Stimulated activated CD4-positive, alpha-beta T cell treated with anti-CD3 and anti-CD28 coated beads, Interleukin-1b, Interleukin-23, amount 100 ng/mL, for 1 hour (primary cell): ENCODE data around the gene TMEM109.

ENCODE experiments used
- DNase-seq, 2 donors: peaks; one replicate each; pipeline ENCODE4 v3.0.0-alpha.2; 2020; ENCODE audit warnings: low read depth in 2 of 2

TMEM109 gene

GRCh38 chr11:60913793-60914632, at the start of gene TMEM109:
Gene TMEM109, plus strand, starts transcription at chr11:60914158. Its CDS starts 5,536 bp downstream, at chr11:60919694.
- DNase-seq = peak; percentile 64 to 73

- DNase-seq = no peak
Observed at GRCh38 chr11:60864856-60865513, 49.0 kb upstream of the TMEM109 start.

- no peak for DNase-seq
Observed at GRCh38 chr11:60866911-60867870, 46.8 kb upstream of the TMEM109 start, which contains the start of gene ZP1. Gene ZP1, plus strand, starts transcription at chr11:60867542. Its CDS starts 20 bp downstream, at chr11:60867562.

- DNase-seq = no peak
Observed at GRCh38 chr11:60867871-60868681, 45.9 kb upstream of the TMEM109 start.

- DNase-seq = no peak
Observed at GRCh38 chr11:60868682-60869450, 45.1 kb upstream of the TMEM109 start.

- no peak for DNase-seq
Observed at GRCh38 chr11:60869451-60869825, 44.5 kb upstream of the TMEM109 start.

- no peak for DNase-seq
Observed at GRCh38 chr11:60870276-60870675, 43.7 kb upstream of the TMEM109 start.

- no peak for DNase-seq
Observed at GRCh38 chr11:60870733-60871377, 43.1 kb upstream of the TMEM109 start.

- DNase-seq = no peak
Observed at GRCh38 chr11:60871378-60872061, 42.4 kb upstream of the TMEM109 start.

GRCh38 chr11:60872124-60872960, 41.6 kb upstream of the TMEM109 start:
- DNase-seq = no peak

GRCh38 chr11:60872961-60873524, 40.9 kb upstream of the TMEM109 start:
- no peak for DNase-seq

- no peak for DNase-seq
Observed at GRCh38 chr11:60873533-60873932, 40.4 kb upstream of the TMEM109 start.

- DNase-seq = no peak
Observed at GRCh38 chr11:60874421-60875365, 39.3 kb upstream of the TMEM109 start.

GRCh38 chr11:60875366-60876167, 38.4 kb upstream of the TMEM109 start:
- DNase-seq = no peak

- DNase-seq = no peak
Observed at GRCh38 chr11:60876168-60876485, 37.8 kb upstream of the TMEM109 start.
